Naive B cell (primary cell): ENCODE results near the gene TCF15. TPM values are rescaled to one million over a fixed set of nuclear protein-coding genes. Genes with fewer than 3 reads are reported as not detected.

Experiments used
- ATAC-seq, 2 donors: fragments of 150-1000 bp; cut with Tn5 transposase; 2 replicates each; pipeline ENCODE4 v1.10.0; 2021; ENCODE audit warnings: low read depth in 2 of 2, mild to moderate bottlenecking in 2 of 2, moderate library complexity in 2 of 2
- DNase-seq: peaks from one replicate; pipeline ENCODE4 v3.0.0; 2022
- H3K27ac Mint-ChIP-seq, 6 donors: one replicate each; pipeline ENCODE4 v1.8.0; 2020 to 2022; ENCODE audit warnings: mild to moderate bottlenecking in 6 of 6, mixed read lengths in 6 of 6, moderate library complexity in 5 of 6, inconsistent platforms in 2 of 6
- H3K27me3 Mint-ChIP-seq, 3 donors: one replicate each; pipeline ENCODE4 v1.8.0; 2021 to 2022; ENCODE audit warnings: mixed read lengths in 3 of 3, mild to moderate bottlenecking in 1 of 3
- H3K36me3 Mint-ChIP-seq, 2 donors: one replicate each; pipeline ENCODE4 v1.8.0; 2020 to 2022; ENCODE audit warnings: mixed read lengths in 2 of 2, inconsistent platforms in 1 of 2, mild to moderate bottlenecking in 1 of 2
- H3K4me1 Mint-ChIP-seq, 3 donors: one replicate each; pipeline ENCODE4 v1.8.0; 2020 to 2022; ENCODE audit warnings: mixed read lengths in 3 of 3, inconsistent platforms in 1 of 3, mild to moderate bottlenecking in 1 of 3, moderate library complexity in 1 of 3
- H3K4me3 Mint-ChIP-seq, 8 donors: one replicate each; pipeline ENCODE4 v1.8.0; 2020 to 2022; ENCODE audit warnings: mild to moderate bottlenecking in 8 of 8, mixed read lengths in 8 of 8, moderate library complexity in 8 of 8, inconsistent platforms in 2 of 8
- H3K9me3 Mint-ChIP-seq, 7 donors: one replicate each; pipeline ENCODE4 v1.8.0; 2020 to 2022; ENCODE audit warnings: mixed read lengths in 7 of 7, mild to moderate bottlenecking in 5 of 7, inconsistent platforms in 2 of 7, moderate library complexity in 1 of 7
- polyA plus RNA-seq, 6 donors: library from polyadenylated mRNA; unstranded; fragments of 300-500 nt; fragmentation: Illumina TruSeq; gene quantifications; one replicate each; pipeline ENCODE4 v1.2.3, GENCODE V29; 2021; ENCODE audit warnings: low read depth in 6 of 6

The TCF15 gene
- polyA plus RNA-seq, 6 donors from 2014 or later = not detected

GRCh38 chr20:637559-637958 is 27.4 kb upstream of the TCF15 start:
- H3K27ac Mint-ChIP-seq = peak overlapping the region in 1 of 6 donors; percentile 76

GRCh38 chr20:635893-636338 is 25.8 kb upstream of the TCF15 start:
- DNase-seq = no peak
- no peaks in the 10 kb centered on the region for H3K36me3 Mint-ChIP-seq
- ATAC-seq = no peak
- H3K27me3 Mint-ChIP-seq = peaks cover 5 to 44% (median 6%) of the 10 kb centered on the region in 3 donors
- H3K4me3 Mint-ChIP-seq = no peak overlapping the region
- H3K27ac Mint-ChIP-seq = no peak overlapping the region
- no peaks in the 10 kb centered on the region for H3K4me1 Mint-ChIP-seq
- H3K9me3 Mint-ChIP-seq = no peaks in the 10 kb centered on the region

More at GRCh38 chr20:637559-637958, 27.4 kb upstream of the TCF15 start:
- Mint-ChIP-seq H3K27me3 (peaks cover 6 to 42% (median 8%) of the 10 kb centered on the region in 3 donors), H3K9me3 (peaks cover 0 to 3% (median 0%) of the 10 kb centered on the region in 7 donors), H3K4me3 (no peak overlapping the region), H3K4me1 (peaks cover 0 to 7% (median 0%) of the 10 kb centered on the region in 3 donors), H3K36me3 (no peaks in the 10 kb centered on the region)
- DNase-seq (no peak), ATAC-seq (no peak)

GRCh38 chr20:635028-635892 is 25.2 kb upstream of the TCF15 start:
- no peaks in the 10 kb centered on the region for H3K4me1 Mint-ChIP-seq
- no peak for DNase-seq
- no peak overlapping the region for H3K4me3 Mint-ChIP-seq
- no peaks in the 10 kb centered on the region for H3K9me3 Mint-ChIP-seq
- no peaks in the 10 kb centered on the region for H3K36me3 Mint-ChIP-seq
- no peak overlapping the region for H3K27ac Mint-ChIP-seq
- peaks cover 9 to 50% (median 12%) of the 10 kb centered on the region in 3 donors for H3K27me3 Mint-ChIP-seq
- no peak for ATAC-seq

- Mint-ChIP-seq H3K27ac (no peak overlapping the region), H3K4me1 (no peaks in the 10 kb centered on the region), H3K9me3 (no peaks in the 10 kb centered on the region), H3K4me3 (no peak overlapping the region), H3K27me3 (peaks cover 13 to 58% (median 14%) of the 10 kb centered on the region in 3 donors), H3K36me3 (no peaks in the 10 kb centered on the region)
- ATAC-seq = no peak
- DNase-seq = no peak
Observed at GRCh38 chr20:634148-634925, 24.2 kb upstream of the TCF15 start.

GRCh38 chr20:631101-631500 is 21.0 kb upstream of the TCF15 start:
- Mint-ChIP-seq H3K4me3 (no peak overlapping the region), H3K27ac (no peak overlapping the region)

GRCh38 chr20:626579-626978 is 16.5 kb upstream of the TCF15 start:
- Mint-ChIP-seq H3K36me3 (no peaks in the 10 kb centered on the region), H3K4me3 (no peak overlapping the region), H3K27ac (peak overlapping the region in 1 of 6 donors; percentile 61), H3K27me3 (peaks cover 18 to 44% (median 30%) of the 10 kb centered on the region in 3 donors), H3K4me1 (no peaks in the 10 kb centered on the region), H3K9me3 (peaks cover 0 to 2% (median 0%) of the 10 kb centered on the region in 7 donors)
- DNase-seq (no peak), ATAC-seq (no peak)

More at GRCh38 chr20:631101-631500, 21.0 kb upstream of the TCF15 start:
- no peaks in the 10 kb centered on the region for H3K36me3 Mint-ChIP-seq
- H3K4me1 Mint-ChIP-seq = no peaks in the 10 kb centered on the region
- H3K27me3 Mint-ChIP-seq = peaks cover 7 to 50% (median 19%) of the 10 kb centered on the region in 3 donors
- no peak for ATAC-seq
- no peak for DNase-seq
- no peaks in the 10 kb centered on the region for H3K9me3 Mint-ChIP-seq

GRCh38 chr20:625360-625932 is 15.3 kb upstream of the TCF15 start:
- ATAC-seq = no peak
- Mint-ChIP-seq H3K4me3 (no peak overlapping the region), H3K9me3 (peaks cover 0 to 2% (median 0%) of the 10 kb centered on the region in 7 donors), H3K27me3 (peaks cover 24 to 51% (median 26%) of the 10 kb centered on the region in 3 donors), H3K4me1 (no peaks in the 10 kb centered on the region), H3K27ac (no peak overlapping the region), H3K36me3 (no peaks in the 10 kb centered on the region)
- DNase-seq = no peak

- H3K27me3 Mint-ChIP-seq = peaks cover 25 to 57% (median 38%) of the 10 kb centered on the region in 3 donors
- no peak overlapping the region for H3K4me3 Mint-ChIP-seq
- ATAC-seq (no peak), DNase-seq (no peak)
- H3K36me3 Mint-ChIP-seq = no peaks in the 10 kb centered on the region
- H3K9me3 Mint-ChIP-seq = peaks cover 0 to 5% (median 2%) of the 10 kb centered on the region in 7 donors
- H3K27ac Mint-ChIP-seq = no peak overlapping the region
- H3K4me1 Mint-ChIP-seq = no peaks in the 10 kb centered on the region
Observed at GRCh38 chr20:623704-624103, 13.6 kb upstream of the TCF15 start.

GRCh38 chr20:623021-623420 is 12.9 kb upstream of the TCF15 start:
- Mint-ChIP-seq H3K27me3 (peaks cover 25 to 63% (median 43%) of the 10 kb centered on the region in 3 donors), H3K9me3 (peaks cover 1 to 11% (median 6%) of the 10 kb centered on the region in 7 donors), H3K27ac (peak overlapping the region in 1 of 6 donors; percentile 16), H3K36me3 (peaks cover 2 to 4% of the 10 kb centered on the region in 2 donors), H3K4me3 (no peak overlapping the region), H3K4me1 (no peaks in the 10 kb centered on the region)
- no peak for ATAC-seq
- no peak for DNase-seq

GRCh38 chr20:622161-622560 is 12.1 kb upstream of the TCF15 start:
- no peak for DNase-seq
- Mint-ChIP-seq H3K9me3 (peaks cover 6 to 19% (median 9%) of the 10 kb centered on the region in 7 donors), H3K4me1 (no peaks in the 10 kb centered on the region), H3K4me3 (no peak overlapping the region), H3K27ac (peak overlapping the region in 1 of 6 donors; percentile 13), H3K36me3 (peaks cover 4 to 12% of the 10 kb centered on the region in 2 donors), H3K27me3 (peaks cover 25 to 71% (median 52%) of the 10 kb centered on the region in 3 donors)
- ATAC-seq = no peak

- Mint-ChIP-seq H3K4me1 (no peaks in the 10 kb centered on the region), H3K36me3 (peaks cover 4 to 13% of the 10 kb centered on the region in 2 donors), H3K4me3 (no peak overlapping the region), H3K9me3 (peaks cover 6 to 19% (median 9%) of the 10 kb centered on the region in 7 donors), H3K27ac (no peak overlapping the region), H3K27me3 (peaks cover 21 to 67% (median 52%) of the 10 kb centered on the region in 3 donors)
- DNase-seq (no peak), ATAC-seq (no peak)
Observed at GRCh38 chr20:621125-621756, 11.1 kb upstream of the TCF15 start.

- Mint-ChIP-seq H3K36me3 (peaks cover 4 to 13% of the 10 kb centered on the region in 2 donors), H3K9me3 (peaks cover 4 to 19% (median 9%) of the 10 kb centered on the region in 7 donors), H3K27ac (peak overlapping the region in 1 of 6 donors; percentile 72), H3K27me3 (peaks cover 21 to 63% (median 52%) of the 10 kb centered on the region in 3 donors), H3K4me3 (no peak overlapping the region), H3K4me1 (no peaks in the 10 kb centered on the region)
- no peak for ATAC-seq
- no peak for DNase-seq
Observed at GRCh38 chr20:620246-620645, 10.1 kb upstream of the TCF15 start.

GRCh38 chr20:618980-619379 is 8.9 kb upstream of the TCF15 start:
- Mint-ChIP-seq H3K4me1 (peaks cover 0 to 3% (median 0%) of the 10 kb centered on the region in 3 donors), H3K36me3 (peaks cover 4 to 13% of the 10 kb centered on the region in 2 donors), H3K4me3 (no peak overlapping the region), H3K27me3 (peaks cover 21 to 71% (median 62%) of the 10 kb centered on the region in 3 donors), H3K9me3 (peaks cover 4 to 19% (median 11%) of the 10 kb centered on the region in 7 donors), H3K27ac (no peak overlapping the region)
- DNase-seq = no peak
- ATAC-seq = no peak
